WTC11 (cell line): ENCODE results near the gene E2F2.

Experiments used
- CREB1 ChIP-seq: sonication (generic); formaldehyde crosslinking; IDR thresholded peaks from 2 replicates; pipeline ENCODE4 v1.8.0; 2023; ENCODE audit warnings: mild to moderate bottlenecking, missing genetic modification reagents
- NFYB ChIP-seq: sonication (generic); formaldehyde crosslinking; conservative IDR thresholded peaks from 2 replicates; pipeline ENCODE4 v1.8.0; 2022; ENCODE audit warnings: low read depth, missing genetic modification reagents
- RELA ChIP-seq: sonication (generic); formaldehyde crosslinking; IDR thresholded peaks from 2 replicates; pipeline ENCODE4 v1.8.1; 2022; ENCODE audit warnings: missing genetic modification reagents, mild to moderate bottlenecking, borderline replicate concordance
- TP53 ChIP-seq: sonication (generic); formaldehyde crosslinking; IDR thresholded peaks from 2 replicates; pipeline ENCODE4 v1.8.1; 2023; ENCODE audit warnings: mild to moderate bottlenecking, missing genetic modification reagents
- TF ChIP-seq, protein P1 (sequence below): sonication (generic); formaldehyde crosslinking; IDR thresholded peaks from 2 replicates; pipeline ENCODE4 v1.8.1; 2022; ENCODE audit warnings: mild to moderate bottlenecking, missing genetic modification reagents, moderate library complexity, borderline replicate concordance
- TF ChIP-seq, protein P2 (sequence below): fragments of 200-600 bp; IDR thresholded peaks from 2 replicates; pipeline ENCODE4 v1.8.0; 2022; ENCODE audit warnings: antibody characterized with exemption

DNA sequence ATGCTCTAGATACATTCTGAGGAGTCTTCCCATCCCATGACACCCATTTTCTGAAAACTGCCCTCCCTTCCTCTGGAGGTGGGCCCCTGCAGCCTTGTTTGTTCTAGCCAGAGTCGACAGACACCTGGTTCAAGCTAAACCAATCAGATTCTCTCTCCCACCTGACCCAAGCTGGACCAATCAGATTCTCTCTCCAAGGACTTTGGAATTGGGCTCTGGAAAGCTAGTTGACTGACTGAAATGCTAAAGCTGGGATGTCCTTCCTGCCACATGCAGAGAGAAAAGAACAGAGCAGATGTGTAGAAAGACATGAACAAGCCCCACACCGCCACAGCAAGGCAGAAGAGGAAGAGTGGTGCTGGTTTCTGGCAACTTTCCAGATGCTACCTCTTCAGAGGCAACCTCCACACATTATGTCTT lies 71.7 kb downstream of the E2F2 start:
- TF ChIP-seq, protein P1, sequence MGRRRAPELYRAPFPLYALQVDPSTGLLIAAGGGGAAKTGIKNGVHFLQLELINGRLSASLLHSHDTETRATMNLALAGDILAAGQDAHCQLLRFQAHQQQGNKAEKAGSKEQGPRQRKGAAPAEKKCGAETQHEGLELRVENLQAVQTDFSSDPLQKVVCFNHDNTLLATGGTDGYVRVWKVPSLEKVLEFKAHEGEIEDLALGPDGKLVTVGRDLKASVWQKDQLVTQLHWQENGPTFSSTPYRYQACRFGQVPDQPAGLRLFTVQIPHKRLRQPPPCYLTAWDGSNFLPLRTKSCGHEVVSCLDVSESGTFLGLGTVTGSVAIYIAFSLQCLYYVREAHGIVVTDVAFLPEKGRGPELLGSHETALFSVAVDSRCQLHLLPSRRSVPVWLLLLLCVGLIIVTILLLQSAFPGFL (CRISPR knock-in tag), result no peak
- TF ChIP-seq, protein P2, sequence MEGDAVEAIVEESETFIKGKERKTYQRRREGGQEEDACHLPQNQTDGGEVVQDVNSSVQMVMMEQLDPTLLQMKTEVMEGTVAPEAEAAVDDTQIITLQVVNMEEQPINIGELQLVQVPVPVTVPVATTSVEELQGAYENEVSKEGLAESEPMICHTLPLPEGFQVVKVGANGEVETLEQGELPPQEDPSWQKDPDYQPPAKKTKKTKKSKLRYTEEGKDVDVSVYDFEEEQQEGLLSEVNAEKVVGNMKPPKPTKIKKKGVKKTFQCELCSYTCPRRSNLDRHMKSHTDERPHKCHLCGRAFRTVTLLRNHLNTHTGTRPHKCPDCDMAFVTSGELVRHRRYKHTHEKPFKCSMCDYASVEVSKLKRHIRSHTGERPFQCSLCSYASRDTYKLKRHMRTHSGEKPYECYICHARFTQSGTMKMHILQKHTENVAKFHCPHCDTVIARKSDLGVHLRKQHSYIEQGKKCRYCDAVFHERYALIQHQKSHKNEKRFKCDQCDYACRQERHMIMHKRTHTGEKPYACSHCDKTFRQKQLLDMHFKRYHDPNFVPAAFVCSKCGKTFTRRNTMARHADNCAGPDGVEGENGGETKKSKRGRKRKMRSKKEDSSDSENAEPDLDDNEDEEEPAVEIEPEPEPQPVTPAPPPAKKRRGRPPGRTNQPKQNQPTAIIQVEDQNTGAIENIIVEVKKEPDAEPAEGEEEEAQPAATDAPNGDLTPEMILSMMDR, result no peak
- no peak for TF ChIP-seq RELA (CRISPR knock-in tag)
- no peak for TF ChIP-seq TP53
- 0 out of 2 replicates have a peak, but pooled peaks have one; percentile 23 for TF ChIP-seq NFYB (CRISPR knock-in tag)
- no peak for TF ChIP-seq CREB1 (CRISPR knock-in tag)
